ENCODE measurements around the gene TARS3. TPM values are rescaled to one million over a fixed set of nuclear protein-coding genes. Genes with fewer than 3 reads are reported as not detected.
"Not testable (repeated sequence)": the region's sequence is repeated elsewhere in the genome, so short reads cannot be mapped to it uniquely, and the experiment has no call there.

Gene TARS3
- total RNA-seq (10 to 100 TPM; 20.2 to 31.9 (median 24.3) TPM), polyA plus RNA-seq (1 to 10 TPM; 2.3 to 5.6 (median 4.8) TPM)

DNA sequence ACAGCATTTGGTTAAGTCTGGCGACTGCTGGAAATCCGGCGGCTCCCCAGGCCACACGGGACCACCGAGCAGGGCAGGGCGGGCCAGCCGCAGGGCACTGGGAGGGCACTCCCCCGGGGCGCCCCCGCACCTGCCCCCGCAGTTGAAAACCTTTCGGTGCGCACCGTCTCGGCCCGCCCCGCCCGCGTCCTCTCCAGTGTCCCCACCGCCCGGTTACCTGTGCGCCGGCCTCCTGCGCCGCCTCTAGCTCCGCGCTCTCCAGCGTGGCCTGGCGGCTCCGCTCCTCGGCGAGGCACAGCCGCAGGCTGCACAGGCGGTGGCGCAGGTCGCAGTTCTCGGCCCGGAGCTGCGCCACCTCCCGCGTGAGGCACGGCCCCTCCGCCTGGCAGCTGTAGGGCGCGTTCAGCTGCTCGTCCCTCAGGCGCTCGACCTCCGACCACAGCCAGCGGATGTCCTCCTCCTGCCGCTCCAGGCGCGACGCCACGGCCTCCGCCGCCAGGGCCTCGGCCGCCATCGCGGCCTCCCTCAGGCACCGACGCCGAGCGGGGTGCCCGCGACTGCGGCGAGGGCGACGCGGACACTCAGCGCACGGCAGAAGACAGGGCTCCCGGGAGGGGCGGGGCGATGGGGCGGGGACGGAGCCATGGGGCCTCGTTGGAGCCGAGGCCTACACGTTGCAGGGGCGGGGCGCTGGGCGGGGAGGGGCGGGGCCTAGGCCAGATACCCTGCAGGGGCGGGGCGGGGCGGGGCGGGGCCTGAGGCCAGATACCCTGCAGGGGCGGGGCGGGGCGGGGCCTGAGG lies at the start of gene TARS3:
TSS of gene TARS3 (minus strand) at position 600 of the 801 bp plus-strand sequence. CDS start at position 514, 86 bp downstream.
- H3K4me3 ChIP-seq, result peak within 1 kb of the TSS; percentile 62 to 99 (median 86)
- TF ChIP-seq EP300 (IDR thresholded peaks at IDR 0.05) (no peak), POLR2AphosphoS5 (IDR thresholded peaks at IDR 0.05) (peak; percentile 84 to 90 (median 88)), POLR2A (IDR thresholded peaks at IDR 0.05) (peak; percentile 42 to 51)
- peak; percentile 97 for DNase-seq
- intact Hi-C loops (cut with DNase I), result no loop called here
- peak within 1 kb of the TSS; percentile 91 to 95 (median 94) for H3K27ac ChIP-seq
- H3K4me1 ChIP-seq, result peaks cover 0 to 14% (median 10%) of the 10 kb centered on the region in 4 donors
- H3K36me3 ChIP-seq, result peaks cover 7 to 31% (median 11%) of the 10 kb centered on the region in 4 donors
- no peaks in the 10 kb centered on the region for H3K27me3 ChIP-seq
- 1% methylated on average over 93 of the region's 93 CpGs for WGBS, 2 donors
- H3K9me3 ChIP-seq, result no peaks in the 10 kb centered on the region

DNA sequence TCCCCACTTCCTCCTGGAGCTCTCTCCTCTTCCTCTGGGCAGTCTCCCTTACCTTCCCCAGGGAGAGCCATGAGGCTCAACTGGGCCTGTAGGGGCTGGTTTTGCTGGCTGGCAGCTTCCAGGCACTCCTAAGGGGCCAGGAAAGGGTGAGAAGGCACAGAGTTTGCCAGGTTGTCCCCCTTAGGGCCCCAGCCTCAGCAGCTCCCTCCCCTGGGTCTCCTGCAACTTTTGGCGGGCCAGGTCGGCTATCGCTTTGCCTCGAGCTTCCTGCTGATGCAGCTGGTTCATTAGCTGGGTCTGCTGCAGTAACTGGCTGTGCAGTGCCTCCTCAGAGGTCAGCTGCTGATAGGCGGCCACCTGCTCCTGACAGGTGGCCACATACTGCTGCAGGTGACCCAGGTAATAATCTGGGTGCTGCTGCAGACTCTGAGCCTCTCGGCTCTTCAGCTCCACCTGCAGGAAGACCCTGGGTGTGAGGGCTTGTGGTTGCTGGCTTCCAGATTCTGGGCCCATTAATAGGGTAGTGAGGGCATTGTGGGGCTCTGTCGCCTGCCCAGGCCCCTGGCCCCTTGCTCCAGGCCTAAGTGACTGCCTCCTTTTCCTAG lies 49.3 kb upstream of the TARS3 start:
- no peak overlapping the region for H3K4me3 ChIP-seq
- no peaks in the 10 kb centered on the region for H3K9me3 ChIP-seq
- intact Hi-C loops (cut with DNase I), result no loop called here
- DNase-seq, result no peak
- H3K27me3 ChIP-seq, result no peaks in the 10 kb centered on the region
- no peaks in the 10 kb centered on the region for H3K36me3 ChIP-seq
- WGBS, 2 donors, result 45 to 74% methylated on average over 7 of the region's 7 CpGs
- no peak for TF ChIP-seq POLR2A (IDR thresholded peaks at IDR 0.05)
- TF ChIP-seq EP300 (IDR thresholded peaks at IDR 0.05), result no peak
- TF ChIP-seq, protein P1, sequence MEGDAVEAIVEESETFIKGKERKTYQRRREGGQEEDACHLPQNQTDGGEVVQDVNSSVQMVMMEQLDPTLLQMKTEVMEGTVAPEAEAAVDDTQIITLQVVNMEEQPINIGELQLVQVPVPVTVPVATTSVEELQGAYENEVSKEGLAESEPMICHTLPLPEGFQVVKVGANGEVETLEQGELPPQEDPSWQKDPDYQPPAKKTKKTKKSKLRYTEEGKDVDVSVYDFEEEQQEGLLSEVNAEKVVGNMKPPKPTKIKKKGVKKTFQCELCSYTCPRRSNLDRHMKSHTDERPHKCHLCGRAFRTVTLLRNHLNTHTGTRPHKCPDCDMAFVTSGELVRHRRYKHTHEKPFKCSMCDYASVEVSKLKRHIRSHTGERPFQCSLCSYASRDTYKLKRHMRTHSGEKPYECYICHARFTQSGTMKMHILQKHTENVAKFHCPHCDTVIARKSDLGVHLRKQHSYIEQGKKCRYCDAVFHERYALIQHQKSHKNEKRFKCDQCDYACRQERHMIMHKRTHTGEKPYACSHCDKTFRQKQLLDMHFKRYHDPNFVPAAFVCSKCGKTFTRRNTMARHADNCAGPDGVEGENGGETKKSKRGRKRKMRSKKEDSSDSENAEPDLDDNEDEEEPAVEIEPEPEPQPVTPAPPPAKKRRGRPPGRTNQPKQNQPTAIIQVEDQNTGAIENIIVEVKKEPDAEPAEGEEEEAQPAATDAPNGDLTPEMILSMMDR (IDR thresholded peaks at IDR 0.05), result no peak
- no peak for TF ChIP-seq POLR2AphosphoS5 (IDR thresholded peaks at IDR 0.05)
- no peak overlapping the region for H3K27ac ChIP-seq
- no peaks in the 10 kb centered on the region for H3K4me1 ChIP-seq

DNA sequence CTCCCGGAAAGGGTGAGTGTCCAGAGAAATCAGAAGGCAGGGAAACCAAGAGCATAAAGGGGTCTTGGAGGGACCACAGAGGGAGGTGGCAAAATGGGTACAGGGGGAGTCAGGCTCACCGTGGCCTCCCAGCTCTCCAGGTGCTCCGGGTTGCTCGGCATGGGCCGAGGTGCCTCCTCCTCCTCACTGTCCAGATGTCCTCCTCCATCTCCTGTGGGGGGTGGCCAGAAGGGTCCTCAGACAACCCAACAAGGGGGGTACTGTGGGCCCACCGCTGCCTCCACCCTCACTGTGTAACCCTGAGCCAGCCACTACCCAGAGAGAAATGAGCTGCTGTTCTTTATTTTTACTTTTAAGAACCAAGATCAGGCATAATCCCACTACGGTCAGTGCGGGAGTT lies 48.6 kb upstream of the TARS3 start:
- TF ChIP-seq, protein P1 (IDR thresholded peaks at IDR 0.05), result no peak
- TF ChIP-seq POLR2A (IDR thresholded peaks at IDR 0.05), result no peak
- intact Hi-C loops (cut with DNase I), result no loop called here
- Histone ChIP-seq H3K27me3 (no peaks in the 10 kb centered on the region), H3K27ac (no peak overlapping the region), H3K4me3 (no peak overlapping the region), H3K36me3 (no peaks in the 10 kb centered on the region), H3K4me1 (no peaks in the 10 kb centered on the region), H3K9me3 (no peaks in the 10 kb centered on the region)
- 93 to 95% methylated on average over 8 of the region's 8 CpGs for WGBS, 2 donors
- DNase-seq, result no peak

DNA sequence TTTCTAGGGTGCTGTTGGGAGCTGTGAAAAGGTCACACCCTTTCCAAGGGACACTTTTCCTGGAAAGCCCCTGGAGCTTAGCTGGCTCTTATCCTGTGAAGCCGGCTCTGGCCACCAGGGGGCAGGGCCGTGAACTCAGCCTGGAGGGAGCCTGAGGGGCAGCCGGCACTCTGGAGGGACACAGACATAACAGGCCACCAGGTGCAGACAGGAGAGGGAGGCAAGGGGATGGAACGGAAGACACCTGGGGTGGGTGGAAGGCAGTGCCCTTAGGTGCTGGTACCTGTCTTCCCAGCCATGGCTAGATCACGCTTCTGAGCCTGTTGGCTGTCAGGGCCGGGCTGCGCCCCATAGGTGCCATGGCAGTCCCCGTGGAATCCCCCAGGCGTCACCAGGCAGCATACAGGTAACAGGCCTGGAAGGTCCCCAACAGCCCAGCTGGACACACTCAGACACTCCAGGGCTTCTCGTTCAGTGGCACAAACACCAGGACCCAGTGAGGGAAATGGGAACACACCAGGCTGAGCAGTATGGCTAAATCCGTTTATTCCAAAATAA lies 42.9 kb upstream of the TARS3 start:
- H3K27me3 ChIP-seq; H3K27ac ChIP-seq; H3K9me3 ChIP-seq; H3K4me1 ChIP-seq; H3K36me3 ChIP-seq; intact Hi-C loops (cut with DNase I); H3K4me3 ChIP-seq; DNase-seq: not testable (repeated sequence)
- WGBS, 2 donors, result 70 to 83% methylated on average over 8 of the region's 11 CpGs

DNA sequence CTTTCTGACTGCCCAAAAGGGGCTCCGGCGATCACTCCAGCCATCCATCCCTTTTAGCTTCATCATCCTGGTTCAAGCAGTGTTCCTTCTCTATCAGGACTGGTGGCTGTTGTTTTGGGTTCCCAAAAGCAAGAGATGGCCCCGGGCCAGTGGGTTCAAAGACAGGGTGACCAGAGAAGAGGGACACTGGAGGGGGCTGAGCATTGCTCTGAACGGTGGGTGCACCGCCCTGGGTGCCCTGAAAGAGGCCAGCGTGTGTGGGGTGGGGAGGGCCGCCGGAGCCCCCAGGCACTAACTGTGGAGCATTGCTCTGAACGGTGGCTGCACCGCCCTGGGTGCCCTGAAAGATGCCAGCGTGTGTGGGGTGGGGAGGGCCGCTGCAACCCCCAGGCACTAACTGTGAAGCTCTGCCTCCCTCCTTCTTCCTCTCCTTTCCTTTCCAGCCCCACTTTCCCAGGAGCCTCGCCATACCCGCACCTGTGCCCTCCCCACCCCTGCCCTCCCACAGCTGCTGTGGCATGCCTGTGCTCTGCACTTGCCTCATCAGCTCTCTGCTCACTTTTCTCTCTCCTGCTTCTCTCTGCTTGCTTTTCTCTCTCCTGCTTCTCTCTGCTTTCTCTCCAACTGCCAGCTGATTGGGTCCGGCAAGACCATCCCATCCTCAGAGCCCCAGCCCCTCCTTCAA lies 41.6 kb upstream of the TARS3 start:
- no peak for DNase-seq
- no peak for TF ChIP-seq POLR2A (IDR thresholded peaks at IDR 0.05)
- TF ChIP-seq, protein P1 (IDR thresholded peaks at IDR 0.05), result no peak
- TF ChIP-seq EP300 (IDR thresholded peaks at IDR 0.05), result no peak
- no peak for TF ChIP-seq POLR2AphosphoS5 (IDR thresholded peaks at IDR 0.05)
- no peak overlapping the region for H3K4me3 ChIP-seq
- 92 to 93% methylated on average over 15 of the region's 15 CpGs for WGBS, 2 donors
- no peaks in the 10 kb centered on the region for H3K9me3 ChIP-seq
- H3K27me3 ChIP-seq, result no peaks in the 10 kb centered on the region
- intact Hi-C loops (cut with DNase I), result no loop called here
- H3K36me3 ChIP-seq, result no peaks in the 10 kb centered on the region
- H3K4me1 ChIP-seq, result peaks cover 0 to 9% (median 2%) of the 10 kb centered on the region in 4 donors
- H3K27ac ChIP-seq, result peak overlapping the region in 1 of 4 donors; percentile 50

DNA sequence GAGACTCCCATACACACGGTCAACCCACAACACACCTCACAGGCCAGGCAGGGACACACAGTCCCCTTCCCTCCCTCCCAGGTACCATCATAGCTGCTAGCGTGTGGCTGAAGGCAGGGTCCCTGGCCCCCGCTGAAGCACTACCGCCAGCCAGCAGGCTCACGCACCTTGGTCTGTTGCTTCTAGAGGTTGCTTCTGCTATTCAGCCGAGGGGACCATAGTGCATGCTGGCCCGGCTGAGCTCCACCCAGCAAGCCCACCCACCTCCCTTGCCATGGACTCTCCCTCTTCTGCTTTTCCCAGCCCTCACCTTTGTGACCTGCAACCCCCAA lies 41.0 kb upstream of the TARS3 start:
- WGBS, 2 donors, result 88 to 95% methylated on average over 7 of the region's 7 CpGs
- H3K27me3 ChIP-seq; H3K4me3 ChIP-seq; intact Hi-C loops (cut with DNase I); H3K4me1 ChIP-seq; H3K36me3 ChIP-seq; DNase-seq; H3K9me3 ChIP-seq: not testable (repeated sequence)
- peak overlapping the region in 2 of 4 donors; percentile 48 to 50 for H3K27ac ChIP-seq

DNA sequence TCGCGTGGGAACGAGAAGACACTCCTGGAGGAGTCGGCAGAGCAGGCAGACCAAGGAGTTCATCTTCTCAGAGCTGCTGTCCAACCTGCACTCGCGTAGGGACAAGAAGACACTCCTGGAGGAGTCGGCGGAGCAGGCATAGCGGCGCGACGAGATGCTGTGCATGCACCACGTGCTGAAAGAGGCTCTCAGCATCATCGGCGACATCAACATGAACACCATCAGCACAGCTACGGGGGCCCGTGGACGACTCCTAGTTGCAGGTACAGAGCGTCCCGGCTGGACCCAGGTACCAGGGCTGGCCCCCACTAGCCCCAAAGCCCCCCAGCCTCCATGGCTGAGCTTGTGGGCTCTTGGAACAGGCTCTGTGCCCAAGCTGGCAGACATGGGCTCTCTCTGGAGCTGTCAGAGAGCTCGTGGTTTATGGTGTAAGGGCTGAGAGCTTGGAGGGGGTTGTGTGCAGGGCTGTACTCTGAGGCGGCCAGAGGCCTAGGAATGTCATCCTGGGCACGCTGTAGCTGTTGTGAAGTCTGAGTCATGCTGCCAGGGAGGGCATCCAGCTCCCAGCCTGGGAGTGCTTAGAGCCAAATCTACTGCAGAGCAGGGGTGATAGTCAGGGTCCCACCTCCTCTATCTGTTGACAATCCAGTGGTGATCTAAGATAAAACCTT lies 40.5 kb upstream of the TARS3 start:
- DNase-seq; H3K4me1 ChIP-seq; H3K4me3 ChIP-seq; H3K27me3 ChIP-seq; H3K36me3 ChIP-seq; H3K9me3 ChIP-seq; intact Hi-C loops (cut with DNase I): not testable (repeated sequence)
- H3K27ac ChIP-seq, result peak overlapping the region in 2 of 4 donors; percentile 48 to 50
- WGBS, 2 donors, result 92% methylated on average over 22 of the region's 23 CpGs

DNA sequence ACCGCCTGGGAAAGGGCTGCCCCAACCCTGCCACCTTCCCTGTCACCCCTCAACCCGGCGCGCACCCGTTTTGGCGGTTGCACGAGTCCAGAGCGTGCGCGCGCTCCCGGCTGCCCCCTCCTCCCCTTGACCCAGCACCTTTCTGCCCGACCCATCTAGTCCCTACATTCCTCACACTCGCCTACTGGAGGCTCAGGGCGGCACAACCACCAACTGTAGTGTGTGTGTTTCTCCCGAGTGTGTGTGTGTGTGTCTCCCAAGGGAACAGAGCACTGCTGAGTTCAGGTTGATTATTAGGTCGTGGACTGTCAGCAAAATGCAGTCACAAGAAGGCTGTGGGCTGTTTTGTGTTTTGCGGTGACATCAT lies 22.4 kb upstream of the TARS3 start:
- H3K27me3 ChIP-seq; H3K9me3 ChIP-seq; DNase-seq; H3K4me1 ChIP-seq; H3K27ac ChIP-seq; intact Hi-C loops (cut with DNase I); H3K36me3 ChIP-seq: not testable (repeated sequence)
- peak overlapping the region in 1 of 4 donors; percentile 51 for H3K4me3 ChIP-seq
- no CpG with 5 or more reads among the region's 18 CpGs for WGBS, 2 donors

Measured in sigmoid colon (tissue), 7 donors.